Immature natural killer cell (primary cell): ENCODE measurements around the gene TRIM27. TPM values are rescaled to one million over a fixed set of nuclear protein-coding genes. Genes with fewer than 3 reads are reported as not detected.
"Not testable (repeated sequence)": the region's sequence is repeated elsewhere in the genome, so short reads cannot be mapped to it uniquely, and the experiment has no call there.

Source experiments
- DNase-seq, 3 donors: peaks; one replicate each; pipeline ENCODE4 v3.0.0; 2022; ENCODE audit warnings: mixed read lengths in 1 of 3
- H3K27ac Mint-ChIP-seq, 6 donors: one replicate each; pipeline ENCODE4 v1.8.0; 2020; ENCODE audit warnings: mixed read lengths in 6 of 6, mild to moderate bottlenecking in 5 of 6, inconsistent platforms in 4 of 6, moderate library complexity in 3 of 6
- H3K27me3 Mint-ChIP-seq, 3 donors: one replicate each; pipeline ENCODE4 v1.8.0; 2020 to 2021; ENCODE audit warnings: low read depth in 3 of 3, mild to moderate bottlenecking in 3 of 3, mixed read lengths in 3 of 3, moderate library complexity in 3 of 3, inconsistent platforms in 1 of 3
- H3K36me3 Mint-ChIP-seq, 3 donors: one replicate each; pipeline ENCODE4 v1.8.0; 2020; ENCODE audit warnings: mixed read lengths in 3 of 3, inconsistent platforms in 2 of 3, mild to moderate bottlenecking in 2 of 3
- H3K4me1 Mint-ChIP-seq, 2 donors: one replicate each; pipeline ENCODE4 v1.8.0; 2020; ENCODE audit warnings: inconsistent platforms in 2 of 2, mild to moderate bottlenecking in 2 of 2, mixed read lengths in 2 of 2, moderate library complexity in 1 of 2
- H3K4me3 Mint-ChIP-seq, 5 donors: one replicate each; pipeline ENCODE4 v1.8.0; 2020; ENCODE audit warnings: mild to moderate bottlenecking in 5 of 5, mixed read lengths in 5 of 5, inconsistent platforms in 3 of 5, moderate library complexity in 3 of 5
- H3K9me3 Mint-ChIP-seq, 6 donors: one replicate each; pipeline ENCODE4 v1.8.0; 2020; ENCODE audit warnings: mild to moderate bottlenecking in 6 of 6, mixed read lengths in 6 of 6, inconsistent platforms in 4 of 6, moderate library complexity in 3 of 6
- polyA plus RNA-seq, 3 donors: library from polyadenylated mRNA; unstranded; fragments of 300-500 nt; fragmentation: Illumina TruSeq; gene quantifications; one replicate each; pipeline ENCODE4 v1.2.3, GENCODE V29; 2021

TRIM27 gene
- polyA plus RNA-seq, 3 donors from 2014 or later = 30.2 to 51.1 (median 43.0) TPM

- H3K4me3 Mint-ChIP-seq = no peak overlapping the region
- no peak overlapping the region for H3K27ac Mint-ChIP-seq
- no peaks in the 10 kb centered on the region for H3K4me1 Mint-ChIP-seq
Measured at GRCh38 chr6:28929887-28930620, 6.3 kb upstream of the TRIM27 start.

GRCh38 chr6:28929339-28929738 is 5.6 kb upstream of the TRIM27 start:
- H3K27ac Mint-ChIP-seq, H3K36me3 Mint-ChIP-seq, H3K27me3 Mint-ChIP-seq, H3K4me3 Mint-ChIP-seq, H3K4me1 Mint-ChIP-seq, H3K9me3 Mint-ChIP-seq, DNase-seq: not testable (repeated sequence)

More at GRCh38 chr6:28929887-28930620, 6.3 kb upstream of the TRIM27 start:
- H3K9me3 Mint-ChIP-seq = no peaks in the 10 kb centered on the region
- DNase-seq = no peak
- peaks cover 0 to 3% (median 3%) of the 10 kb centered on the region in 3 donors for H3K27me3 Mint-ChIP-seq
- H3K36me3 Mint-ChIP-seq = peaks cover 0 to 4% (median 0%) of the 10 kb centered on the region in 3 donors

- no peak for DNase-seq
- H3K27me3 Mint-ChIP-seq = peaks cover 0 to 6% (median 3%) of the 10 kb centered on the region in 3 donors
- no peak overlapping the region for H3K27ac Mint-ChIP-seq
- peaks cover 0 to 4% (median 0%) of the 10 kb centered on the region in 3 donors for H3K36me3 Mint-ChIP-seq
- H3K4me1 Mint-ChIP-seq = peaks cover 8 to 9% of the 10 kb centered on the region in 2 donors
- no peaks in the 10 kb centered on the region for H3K9me3 Mint-ChIP-seq
- H3K4me3 Mint-ChIP-seq = no peak overlapping the region
Measured at GRCh38 chr6:28927846-28928245, 4.1 kb upstream of the TRIM27 start.

DNA sequence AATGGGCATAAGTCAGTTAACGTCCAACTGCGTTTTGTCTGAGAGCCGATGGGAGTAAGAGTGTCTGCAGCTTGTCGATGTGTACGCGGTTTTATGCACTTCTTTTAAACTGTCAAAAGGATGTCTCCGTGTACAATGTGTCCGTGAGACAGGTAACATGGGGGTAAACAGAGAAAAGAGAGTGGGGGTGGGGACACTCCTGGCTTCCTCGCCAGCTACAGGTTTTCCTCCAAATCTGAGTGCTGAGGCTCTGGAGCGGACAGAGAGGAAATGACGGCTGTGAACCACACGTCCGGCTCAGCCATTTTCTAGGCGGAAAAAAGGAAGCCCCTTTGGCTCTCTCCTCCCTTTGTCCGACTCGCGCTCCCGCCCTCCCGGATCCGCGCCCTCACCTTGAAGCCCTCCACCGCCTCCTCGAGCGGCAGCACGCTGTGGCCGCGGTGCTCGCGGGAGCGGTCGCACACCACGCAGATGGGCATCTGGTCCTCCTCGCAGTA is 916 bp downstream of the TRIM27 start:
- peaks cover 35 to 47% of the 10 kb centered on the region in 2 donors for H3K4me1 Mint-ChIP-seq
- H3K27ac Mint-ChIP-seq = peak overlapping the region; percentile 87 to 95 (median 90)
- H3K27me3 Mint-ChIP-seq = peaks cover 0 to 4% (median 2%) of the 10 kb centered on the region in 3 donors
- H3K4me3 Mint-ChIP-seq = peak overlapping the region; percentile 90 to 94 (median 93)
- H3K36me3 Mint-ChIP-seq = peaks cover 12 to 20% (median 16%) of the 10 kb centered on the region in 3 donors
- H3K9me3 Mint-ChIP-seq = no peaks in the 10 kb centered on the region
- DNase-seq = peak in 2 of 3 donors; percentile 52 to 55

DNA sequence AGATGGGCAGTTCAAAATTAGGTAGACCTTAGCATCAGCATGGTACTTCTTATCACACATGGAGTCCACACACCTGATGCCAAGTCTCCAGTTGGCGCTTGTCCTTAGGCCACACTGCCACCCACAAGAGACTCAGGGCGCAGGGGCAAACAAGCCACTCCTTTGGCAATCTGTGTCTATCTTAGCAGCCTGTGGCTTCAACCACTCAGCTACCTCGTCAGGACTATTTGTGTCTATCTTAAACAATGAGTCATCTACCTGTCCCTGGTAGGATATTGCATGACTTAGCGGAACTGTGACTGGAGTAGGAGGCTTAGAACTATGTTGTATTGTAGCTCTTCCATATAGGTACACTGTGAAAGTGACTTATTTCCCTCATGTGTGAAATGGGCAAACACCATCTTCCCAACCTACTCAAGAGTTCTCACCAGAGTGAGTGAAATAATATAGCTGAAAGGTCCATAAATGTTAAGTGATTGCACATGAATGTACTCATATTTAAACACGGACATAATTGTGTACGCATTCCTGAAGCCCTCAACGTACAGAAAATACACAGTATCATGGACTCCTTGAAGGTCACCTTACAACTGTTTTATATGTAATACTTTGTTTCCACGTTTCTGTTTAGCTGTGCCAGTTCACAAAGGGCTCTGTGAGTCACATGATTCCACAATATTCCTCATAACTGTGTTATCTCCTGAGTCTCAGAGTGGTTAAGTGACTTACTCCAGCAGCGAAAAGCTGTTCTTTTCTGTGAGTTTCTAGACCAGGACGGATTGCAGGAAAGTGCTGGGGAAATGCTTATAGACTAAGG is 1.6 kb downstream of the TRIM27 start:
- Mint-ChIP-seq H3K9me3 (no peaks in the 10 kb centered on the region), H3K4me1 (peaks cover 37 to 48% of the 10 kb centered on the region in 2 donors), H3K36me3 (peaks cover 15 to 24% (median 20%) of the 10 kb centered on the region in 3 donors), H3K4me3 (peak overlapping the region; percentile 90 to 94 (median 93)), H3K27me3 (peaks cover 0 to 4% (median 2%) of the 10 kb centered on the region in 3 donors), H3K27ac (peak overlapping the region; percentile 87 to 95 (median 90))
- no peak for DNase-seq

DNA sequence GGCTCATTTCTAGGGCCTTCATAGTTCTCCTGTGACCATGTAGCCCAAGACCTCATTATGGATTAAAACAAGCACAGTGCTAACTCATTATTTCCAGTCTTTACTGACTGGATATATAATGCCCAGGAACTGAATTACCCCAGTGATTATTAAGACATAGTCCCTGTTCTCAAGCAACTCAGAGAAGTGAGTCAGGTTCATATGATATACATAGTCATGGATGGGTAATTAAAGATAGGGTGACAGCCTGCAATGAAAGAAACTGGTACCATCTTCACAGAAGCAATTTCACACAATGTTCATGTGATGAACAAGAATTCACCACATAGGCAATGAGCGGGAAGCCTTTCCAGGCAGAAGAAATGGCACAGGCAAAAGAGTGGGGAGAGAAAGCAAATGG is 3.5 kb downstream of the TRIM27 start:
- no peak for DNase-seq
- Mint-ChIP-seq H3K27me3 (peaks cover 0 to 4% (median 0%) of the 10 kb centered on the region in 3 donors), H3K36me3 (peaks cover 15 to 31% (median 25%) of the 10 kb centered on the region in 3 donors), H3K27ac (peak overlapping the region in 3 of 6 donors; percentile 26 to 85 (median 64)), H3K4me1 (peaks cover 37 to 48% of the 10 kb centered on the region in 2 donors), H3K4me3 (peak overlapping the region in 2 of 5 donors; percentile 16 to 19), H3K9me3 (no peaks in the 10 kb centered on the region)

- DNase-seq = no peak
- no peak overlapping the region for H3K27ac Mint-ChIP-seq
- peaks cover 22 to 39% (median 26%) of the 10 kb centered on the region in 3 donors for H3K36me3 Mint-ChIP-seq
- peaks cover 0 to 1% (median 0%) of the 10 kb centered on the region in 3 donors for H3K27me3 Mint-ChIP-seq
- H3K4me1 Mint-ChIP-seq = peaks cover 6 to 17% of the 10 kb centered on the region in 2 donors
- H3K4me3 Mint-ChIP-seq = no peak overlapping the region
- H3K9me3 Mint-ChIP-seq = no peaks in the 10 kb centered on the region
Measured at GRCh38 chr6:28914941-28915340, 8.8 kb downstream of the TRIM27 start.

DNA sequence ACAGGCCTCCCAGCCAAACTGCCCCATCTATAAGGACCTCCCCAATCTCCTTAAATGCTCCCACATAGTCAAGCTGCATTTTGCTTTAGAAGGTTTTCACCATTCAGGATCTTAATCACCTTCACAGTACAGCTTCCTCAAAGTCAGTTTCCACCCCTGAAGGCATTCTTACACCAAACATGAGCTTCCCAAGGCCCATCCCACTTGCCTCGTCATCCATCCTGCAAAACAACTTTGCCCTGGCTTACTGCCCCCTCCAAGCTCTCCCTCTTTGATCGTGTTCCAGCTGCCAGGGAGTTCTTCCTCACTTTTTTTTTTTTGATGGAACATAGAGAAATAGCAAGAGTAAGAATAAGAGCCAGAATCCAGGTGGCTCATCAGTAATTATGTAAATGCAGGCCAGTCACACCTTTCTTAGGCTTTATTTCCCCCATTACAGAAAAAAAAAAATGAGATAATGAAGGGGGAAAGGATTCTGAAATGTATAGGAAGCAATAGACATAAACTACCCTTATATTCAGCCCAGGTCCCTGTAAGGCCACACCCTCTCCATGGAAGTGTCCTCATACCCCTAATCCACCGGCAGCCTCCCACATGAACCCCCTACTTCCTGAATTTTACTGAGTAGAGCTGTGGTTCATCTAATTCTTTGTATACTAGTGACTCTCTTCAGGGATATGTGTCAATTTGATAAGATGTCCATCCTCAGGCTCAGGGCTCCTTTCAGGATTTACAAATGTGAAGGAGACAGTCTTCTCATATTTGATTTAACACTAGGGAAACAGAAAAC is 12.7 kb downstream of the TRIM27 start:
- Mint-ChIP-seq H3K4me3 (no peak overlapping the region), H3K27me3 (peaks cover 0 to 1% (median 0%) of the 10 kb centered on the region in 3 donors), H3K36me3 (peaks cover 23 to 49% (median 28%) of the 10 kb centered on the region in 3 donors), H3K9me3 (no peaks in the 10 kb centered on the region), H3K27ac (no peak overlapping the region), H3K4me1 (peaks cover 0 to 8% of the 10 kb centered on the region in 2 donors)
- DNase-seq = no peak

DNA sequence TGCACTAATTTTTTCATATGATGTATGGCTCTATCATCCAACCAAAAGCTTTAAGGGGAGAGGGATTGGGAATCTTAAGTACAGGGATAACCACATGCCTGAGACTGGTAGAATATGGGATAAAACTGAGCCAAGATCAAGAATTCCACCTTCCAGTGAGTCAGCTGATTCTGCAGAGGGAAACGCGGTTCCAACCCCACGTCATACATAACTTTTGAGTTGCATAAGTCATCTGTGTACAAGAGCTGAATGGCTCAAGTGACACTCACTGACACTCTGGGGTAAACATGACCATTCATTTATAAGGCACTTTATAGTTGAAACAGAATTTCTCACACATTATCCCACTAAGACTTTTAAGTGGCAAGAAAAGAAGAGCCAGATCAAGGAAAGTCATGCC is 16.4 kb downstream of the TRIM27 start:
- Mint-ChIP-seq H3K4me3 (no peak overlapping the region), H3K9me3 (no peaks in the 10 kb centered on the region), H3K36me3 (peaks cover 33 to 63% (median 43%) of the 10 kb centered on the region in 3 donors), H3K27ac (peak overlapping the region in 1 of 6 donors; percentile 1), H3K4me1 (peaks cover 0 to 8% of the 10 kb centered on the region in 2 donors), H3K27me3 (no peaks in the 10 kb centered on the region)
- no peak for DNase-seq

GRCh38 chr6:28906669-28907068 is 17.1 kb downstream of the TRIM27 start:
- Mint-ChIP-seq H3K27ac (peak overlapping the region in 1 of 6 donors; percentile 18), H3K27me3 (no peaks in the 10 kb centered on the region), H3K4me3 (no peak overlapping the region), H3K4me1 (peaks cover 0 to 8% of the 10 kb centered on the region in 2 donors), H3K9me3 (no peaks in the 10 kb centered on the region), H3K36me3 (peaks cover 33 to 68% (median 43%) of the 10 kb centered on the region in 3 donors)
- no peak for DNase-seq

- Mint-ChIP-seq H3K4me1 (peaks cover 1 to 2% of the 10 kb centered on the region in 2 donors), H3K4me3 (no peak overlapping the region), H3K27me3 (peaks cover 0 to under 1% (median 0%) of the 10 kb centered on the region in 3 donors), H3K36me3 (peaks cover 21 to 61% (median 25%) of the 10 kb centered on the region in 3 donors), H3K27ac (peak overlapping the region in 1 of 6 donors; percentile 55), H3K9me3 (no peaks in the 10 kb centered on the region)
- no peak for DNase-seq
Measured at GRCh38 chr6:28903686-28904085, 20.1 kb downstream of the TRIM27 start.

- Mint-ChIP-seq H3K4me1 (peaks cover 14 to 17% of the 10 kb centered on the region in 2 donors), H3K36me3 (peaks cover 10 to 46% (median 15%) of the 10 kb centered on the region in 3 donors), H3K4me3 (no peak overlapping the region), H3K27ac (peak overlapping the region in 4 of 6 donors; percentile 9 to 53 (median 50)), H3K9me3 (no peaks in the 10 kb centered on the region), H3K27me3 (peaks cover 2 to 8% (median 8%) of the 10 kb centered on the region in 3 donors)
- no peak for DNase-seq
Measured at GRCh38 chr6:28901831-28902230, 22.0 kb downstream of the TRIM27 start.
